A673 (cell line): Measurements from ENCODE around the gene BTNL8.

ENCODE experiments used
- CTCF ChIP-seq: fragments of 300-800, 200-600 bp; sonication (generic); conservative IDR thresholded peaks from 2 replicates; pipeline ENCODE4 v1.5.1; 2017; ENCODE audit warnings: low read depth, mild to moderate bottlenecking, antibody characterized with exemption, low read length, moderate library complexity, mixed read lengths
- EZH2 ChIP-seq: fragments of 200-600 bp; sonication (generic); IDR thresholded peaks from 2 replicates; pipeline ENCODE4 v1.6.1; 2017; ENCODE audit warnings: borderline replicate concordance, low read depth, mild to moderate bottlenecking, mixed read lengths, antibody characterized with exemption, low read length; ENCODE audit not compliant: poor library complexity, severe bottlenecking

- TF ChIP-seq CTCF (no peak), EZH2 (no peak)
Measured at GRCh38 chr5:180988016-180988415, 89.1 kb downstream of the BTNL8 start.
